ENCODE measurements around the gene MAN1A1.

The MAN1A1 gene

GRCh38 chr6:119140196-119141140, 209.1 kb downstream of the MAN1A1 start:
- ATAC-seq (no peak), DNase-seq (no peak)

- DNase-seq (no peak), ATAC-seq (peak; percentile 74)
Observed at GRCh38 chr6:119138906-119139541, 210.5 kb downstream of the MAN1A1 start.

- no peak for ATAC-seq
- DNase-seq: no peak
Observed at GRCh38 chr6:119137194-119138072, 212.1 kb downstream of the MAN1A1 start.

- no peak for DNase-seq
- ATAC-seq: no peak
Observed at GRCh38 chr6:119134752-119135151, 214.8 kb downstream of the MAN1A1 start.

GRCh38 chr6:119133400-119133799, 216.2 kb downstream of the MAN1A1 start:
- DNase-seq (no peak), ATAC-seq (no peak)

GRCh38 chr6:119132261-119132981, 217.1 kb downstream of the MAN1A1 start:
- DNase-seq: no peak
- no peak for ATAC-seq

- DNase-seq (no peak), ATAC-seq (no peak)
Observed at GRCh38 chr6:119129968-119130484, 219.5 kb downstream of the MAN1A1 start.

GRCh38 chr6:119129148-119129967, 220.2 kb downstream of the MAN1A1 start:
- no peak for DNase-seq

GRCh38 chr6:119128252-119128912, 221.2 kb downstream of the MAN1A1 start:
- DNase-seq (no peak), ATAC-seq (no peak)

More at GRCh38 chr6:119129148-119129967, 220.2 kb downstream of the MAN1A1 start:
- ATAC-seq: peak; percentile 72

- ATAC-seq (no peak), DNase-seq (no peak)
Observed at GRCh38 chr6:119127627-119128026, 221.9 kb downstream of the MAN1A1 start.

Data from stimulated activated naive CD8-positive, alpha-beta T cell treated with anti-CD3 and anti-CD28 coated beads, Interleukin-15, Interleukin-2, amounts not matched to agents 100 U/mL and 50 U/mL, for 24 hours (primary cell).